ENCODE results near the gene SLC9A5.

- TF ChIP-seq CTCF (optimal IDR thresholded peaks at IDR 0.05 in 1 of 3, IDR thresholded peaks at IDR 0.05 in 1 of 3, conservative IDR thresholded peaks at IDR 0.05 in 1 of 3; ENCODE audit: extremely low read depth in 1 of 3, insufficient read depth in 2 of 3, low read length in 3 of 3) (no peak), EZH2 (IDR thresholded peaks at IDR 0.05; ENCODE audit: low read length) (peak; percentile 48)
These were observed 52.5 kb downstream of the SLC9A5 start for GRCh38 chr16:67301080-67301782.
